Stimulated activated CD8-positive, alpha-beta memory T cell treated with anti-CD3 and anti-CD28 coated beads, Interleukin-15, amount 100 ng/mL, for 4 hours (primary cell): ENCODE data around the gene LHX4.

Experiments used
- DNase-seq, 2 donors: peaks; one replicate each; pipeline ENCODE4 v3.0.0-alpha.2; 2020; ENCODE audit warnings: low read depth in 2 of 2

The LHX4 gene

GRCh38 chr1:180229483-180230415 lies at the start of gene LHX4:
LHX4 (plus strand) TSS chr1:180230264; CDS start chr1:180230530, 266 bp downstream.
- DNase-seq, result no peak

- DNase-seq, result no peak
Measured at GRCh38 chr1:180181048-180181447, 49.0 kb upstream of the LHX4 start.

- DNase-seq, result no peak
Measured at GRCh38 chr1:180181996-180182642, 47.9 kb upstream of the LHX4 start.

GRCh38 chr1:180182643-180183311 lies 47.3 kb upstream of the LHX4 start:
- DNase-seq, result no peak

GRCh38 chr1:180183426-180183825 lies 46.6 kb upstream of the LHX4 start:
- no peak for DNase-seq

- DNase-seq, result no peak
Measured at GRCh38 chr1:180184041-180184440, 46.0 kb upstream of the LHX4 start.

GRCh38 chr1:180185281-180185680 lies 44.8 kb upstream of the LHX4 start:
- DNase-seq, result no peak

- DNase-seq, result no peak
Measured at GRCh38 chr1:180185971-180186645, 44.0 kb upstream of the LHX4 start.

GRCh38 chr1:180186831-180187230 lies 43.2 kb upstream of the LHX4 start:
- no peak for DNase-seq

- DNase-seq, result no peak
Measured at GRCh38 chr1:180187626-180188025, 42.4 kb upstream of the LHX4 start.

GRCh38 chr1:180188091-180188506 lies 42.0 kb upstream of the LHX4 start:
- DNase-seq, result no peak

- DNase-seq, result no peak
Measured at GRCh38 chr1:180188684-180189175, 41.3 kb upstream of the LHX4 start.

GRCh38 chr1:180190091-180190490 lies 40.0 kb upstream of the LHX4 start:
- DNase-seq, result no peak

- DNase-seq, result no peak
Measured at GRCh38 chr1:180192172-180192571, 37.9 kb upstream of the LHX4 start.

- no peak for DNase-seq
Measured at GRCh38 chr1:180193141-180194047, 36.7 kb upstream of the LHX4 start.

GRCh38 chr1:180194048-180194425 lies 36.0 kb upstream of the LHX4 start:
- no peak for DNase-seq

- DNase-seq, result no peak
Measured at GRCh38 chr1:180194546-180195207, 35.4 kb upstream of the LHX4 start.

GRCh38 chr1:180195401-180195800 lies 34.7 kb upstream of the LHX4 start:
- DNase-seq, result no peak

- no peak for DNase-seq
Measured at GRCh38 chr1:180195916-180196315, 34.1 kb upstream of the LHX4 start.

- DNase-seq, result no peak
Measured at GRCh38 chr1:180196436-180197003, 33.5 kb upstream of the LHX4 start.
